G401.6 (cell line): ENCODE measurements around the gene EVPL.

Source experiments
- FAIRE-seq: peaks from 2 replicates; lab custom pipeline; 2012; peaks lifted over from hg19 to GRCh38; lab: Jason Lieb, UNC

EVPL gene

GRCh38 chr17:76017481-76018339 lies 9.4 kb downstream of the EVPL start:
- FAIRE-seq = no peak

- no peak for FAIRE-seq
Observed at GRCh38 chr17:76014925-76015261, 12.2 kb downstream of the EVPL start.

GRCh38 chr17:76014100-76014924 lies 12.8 kb downstream of the EVPL start:
- no peak for FAIRE-seq

GRCh38 chr17:76013377-76013932 lies 13.7 kb downstream of the EVPL start:
- no peak for FAIRE-seq

- FAIRE-seq = no peak
Observed at GRCh38 chr17:76011951-76012350, 15.2 kb downstream of the EVPL start.

- no peak for FAIRE-seq
Observed at GRCh38 chr17:76009969-76010661, 17.0 kb downstream of the EVPL start.

- FAIRE-seq = no peak
Observed at GRCh38 chr17:76009447-76009846, 17.7 kb downstream of the EVPL start.

- FAIRE-seq = no peak
Observed at GRCh38 chr17:76008630-76009425, 18.3 kb downstream of the EVPL start.

- no peak for FAIRE-seq
Observed at GRCh38 chr17:76008208-76008607, 18.9 kb downstream of the EVPL start.

GRCh38 chr17:76007850-76008165 lies 19.3 kb downstream of the EVPL start:
- FAIRE-seq = no peak

GRCh38 chr17:76007131-76007849 lies 19.8 kb downstream of the EVPL start:
- FAIRE-seq = no peak

- FAIRE-seq = peak; percentile 84
Observed at GRCh38 chr17:76005263-76006149, 21.6 kb downstream of the EVPL start.

- no peak for FAIRE-seq
Observed at GRCh38 chr17:76004750-76005262, 22.3 kb downstream of the EVPL start.

- no peak for FAIRE-seq
Observed at GRCh38 chr17:76003915-76004314, 23.2 kb downstream of the EVPL start.

GRCh38 chr17:76002100-76002499 lies 25.0 kb downstream of the EVPL start:
- FAIRE-seq = no peak

GRCh38 chr17:76000755-76001521 lies 26.2 kb downstream of the EVPL start, which contains the start of gene CDK3:
Gene CDK3 (plus strand): TSS chr17:76000855. CDS start chr17:76001426, 571 bp downstream.
- no peak for FAIRE-seq

GRCh38 chr17:76000016-76000754 lies 26.9 kb downstream of the EVPL start:
- no peak for FAIRE-seq

- FAIRE-seq = no peak
Observed at GRCh38 chr17:75998327-75998795, 28.7 kb downstream of the EVPL start.
